Measurements from ENCODE around the gene MYO9B. TPM values are rescaled to one million over a fixed set of nuclear protein-coding genes. Genes with fewer than 3 reads are reported as not detected.

Gene MYO9B
- total and polyA plus RNA-seq, 10 donors = 70.5 to 329 (median 256) TPM

- peaks cover 12 to 100% (median 54%) of the 10 kb centered on the region in 6 donors for H3K36me3 ChIP-seq
- peaks cover 0 to 20% (median 17%) of the 10 kb centered on the region in 8 donors for H3K9me3 ChIP-seq
- TF ChIP-seq, protein P1, sequence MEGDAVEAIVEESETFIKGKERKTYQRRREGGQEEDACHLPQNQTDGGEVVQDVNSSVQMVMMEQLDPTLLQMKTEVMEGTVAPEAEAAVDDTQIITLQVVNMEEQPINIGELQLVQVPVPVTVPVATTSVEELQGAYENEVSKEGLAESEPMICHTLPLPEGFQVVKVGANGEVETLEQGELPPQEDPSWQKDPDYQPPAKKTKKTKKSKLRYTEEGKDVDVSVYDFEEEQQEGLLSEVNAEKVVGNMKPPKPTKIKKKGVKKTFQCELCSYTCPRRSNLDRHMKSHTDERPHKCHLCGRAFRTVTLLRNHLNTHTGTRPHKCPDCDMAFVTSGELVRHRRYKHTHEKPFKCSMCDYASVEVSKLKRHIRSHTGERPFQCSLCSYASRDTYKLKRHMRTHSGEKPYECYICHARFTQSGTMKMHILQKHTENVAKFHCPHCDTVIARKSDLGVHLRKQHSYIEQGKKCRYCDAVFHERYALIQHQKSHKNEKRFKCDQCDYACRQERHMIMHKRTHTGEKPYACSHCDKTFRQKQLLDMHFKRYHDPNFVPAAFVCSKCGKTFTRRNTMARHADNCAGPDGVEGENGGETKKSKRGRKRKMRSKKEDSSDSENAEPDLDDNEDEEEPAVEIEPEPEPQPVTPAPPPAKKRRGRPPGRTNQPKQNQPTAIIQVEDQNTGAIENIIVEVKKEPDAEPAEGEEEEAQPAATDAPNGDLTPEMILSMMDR (IDR thresholded peaks at IDR 0.05 in 8 of 11, conservative IDR thresholded peaks at IDR 0.05 in 3 of 11) = no peak
- TF ChIP-seq POLR2AphosphoS5 (IDR thresholded peaks at IDR 0.05) (no peak), POLR2A (IDR thresholded peaks at IDR 0.05) (no peak)
- no peaks in the 10 kb centered on the region for H3K4me1 ChIP-seq
- no peaks in the 10 kb centered on the region for H3K27me3 ChIP-seq (replicated peaks in 1 of 7)
- WGBS, 5 donors = 92 to 100% (median 96%) methylated on average over 8 of the region's 8 CpGs
- H3K27ac ChIP-seq = no peak overlapping the region
- no peak for DNase-seq
- intact Hi-C loops (cut with DNase I; ENCODE audit: low total_unique reads) = no loop called here
- no peak overlapping the region for H3K4me3 ChIP-seq
Measured at GRCh38 chr19:17058236-17058635, 17.3 kb upstream of the MYO9B start.

- 60 to 87% (median 74%) methylated on average over 3 of the region's 3 CpGs for WGBS, 5 donors
- Histone ChIP-seq H3K27ac (peak overlapping the region in 3 of 8 donors; percentile 8 to 48 (median 22)), H3K36me3 (peaks cover 12 to 87% (median 37%) of the 10 kb centered on the region in 6 donors), H3K4me1 (peaks cover 0 to 17% (median 12%) of the 10 kb centered on the region in 6 donors), H3K27me3 (replicated peaks in 1 of 7) (no peaks in the 10 kb centered on the region), H3K4me3 (no peak overlapping the region), H3K9me3 (peaks cover 0 to 20% (median 18%) of the 10 kb centered on the region in 8 donors)
- intact Hi-C loops (cut with DNase I; ENCODE audit: low total_unique reads) = no loop called here
- no peak for DNase-seq
- TF ChIP-seq, protein P1 (IDR thresholded peaks at IDR 0.05 in 8 of 11, conservative IDR thresholded peaks at IDR 0.05 in 3 of 11) = no peak
- no peak for TF ChIP-seq POLR2A (IDR thresholded peaks at IDR 0.05)
- TF ChIP-seq POLR2AphosphoS5 (IDR thresholded peaks at IDR 0.05) = no peak
Measured at GRCh38 chr19:17060802-17061201, 14.8 kb upstream of the MYO9B start.

GRCh38 chr19:17061205-17061604 is 14.4 kb upstream of the MYO9B start:
- H3K4me1 ChIP-seq = peaks cover 0 to 19% (median 12%) of the 10 kb centered on the region in 6 donors
- intact Hi-C loops (cut with DNase I; ENCODE audit: low total_unique reads) = no loop called here
- no peak overlapping the region for H3K4me3 ChIP-seq
- peaks cover 0 to 20% (median 18%) of the 10 kb centered on the region in 8 donors for H3K9me3 ChIP-seq
- no peaks in the 10 kb centered on the region for H3K27me3 ChIP-seq (replicated peaks in 1 of 7)
- peak overlapping the region in 3 of 8 donors; percentile 21 to 48 (median 22) for H3K27ac ChIP-seq
- no peak for DNase-seq
- whole genome bisulfite sequencing, 5 donors = 95 to 98% (median 97%) methylated on average over 3 of the region's 3 CpGs
- TF ChIP-seq, protein P1 (IDR thresholded peaks at IDR 0.05 in 8 of 11, conservative IDR thresholded peaks at IDR 0.05 in 3 of 11) = no peak
- TF ChIP-seq POLR2AphosphoS5 (IDR thresholded peaks at IDR 0.05) (no peak), POLR2A (IDR thresholded peaks at IDR 0.05) (no peak)
- peaks cover 12 to 86% (median 33%) of the 10 kb centered on the region in 6 donors for H3K36me3 ChIP-seq

- H3K4me1 ChIP-seq = peaks cover 0 to 24% (median 14%) of the 10 kb centered on the region in 6 donors
- intact Hi-C loops (cut with DNase I; ENCODE audit: low total_unique reads) = no loop called here
- H3K36me3 ChIP-seq = peaks cover 12 to 86% (median 33%) of the 10 kb centered on the region in 6 donors
- DNase-seq = no peak
- H3K9me3 ChIP-seq = peaks cover 0 to 20% (median 18%) of the 10 kb centered on the region in 8 donors
- H3K27ac ChIP-seq = peak overlapping the region in 1 of 8 donors; percentile 21
- 90 to 100% (median 94%) methylated on average over 7 of the region's 7 CpGs for WGBS, 5 donors
- TF ChIP-seq, protein P1 (IDR thresholded peaks at IDR 0.05 in 8 of 11, conservative IDR thresholded peaks at IDR 0.05 in 3 of 11) = no peak
- TF ChIP-seq POLR2AphosphoS5 (IDR thresholded peaks at IDR 0.05) (no peak), POLR2A (IDR thresholded peaks at IDR 0.05) (no peak)
- H3K4me3 ChIP-seq = no peak overlapping the region
- no peaks in the 10 kb centered on the region for H3K27me3 ChIP-seq (replicated peaks in 1 of 7)
Measured at GRCh38 chr19:17061691-17062090, 13.9 kb upstream of the MYO9B start.

All from spleen (tissue), 11 donors.